Measurements from ENCODE around the gene SDK1.
A peak's percentile ranks its signal among the peaks of the same experiment; 100 is the strongest.
"Not testable (repeated sequence)": the region's sequence is repeated elsewhere in the genome, so short reads cannot be mapped to it uniquely, and the experiment has no call there.

The SDK1 gene

GRCh38 chr7:3683546-3684539, 382.8 kb downstream of the SDK1 start:
- Mint-ChIP-seq H3K9me3 (no peaks in the 10 kb centered on the region), H3K4me3 (no peak overlapping the region), H3K4me1 (ENCODE audit: low read depth) (no peaks in the 10 kb centered on the region), H3K36me3 (ENCODE audit: low read depth) (no peaks in the 10 kb centered on the region), H3K27ac (no peak overlapping the region), H3K27me3 (peaks cover 4% of the 10 kb centered on the region)
- no peak for DNase-seq

- H3K4me3 Mint-ChIP-seq, result no peak overlapping the region
- DNase-seq, result no peak
- H3K27me3 Mint-ChIP-seq, result no peaks in the 10 kb centered on the region
- H3K36me3 Mint-ChIP-seq (ENCODE audit: low read depth), result no peaks in the 10 kb centered on the region
- H3K27ac Mint-ChIP-seq, result no peak overlapping the region
- no peaks in the 10 kb centered on the region for H3K9me3 Mint-ChIP-seq
- no peaks in the 10 kb centered on the region for H3K4me1 Mint-ChIP-seq (ENCODE audit: low read depth)
Measured at GRCh38 chr7:3688071-3688470, 387.0 kb downstream of the SDK1 start.

- DNase-seq, result no peak
- Mint-ChIP-seq H3K36me3 (ENCODE audit: low read depth) (no peaks in the 10 kb centered on the region), H3K27ac (no peak overlapping the region), H3K27me3 (no peaks in the 10 kb centered on the region), H3K4me1 (ENCODE audit: low read depth) (no peaks in the 10 kb centered on the region), H3K9me3 (no peaks in the 10 kb centered on the region), H3K4me3 (no peak overlapping the region)
Measured at GRCh38 chr7:3688842-3689241, 387.8 kb downstream of the SDK1 start.

DNA sequence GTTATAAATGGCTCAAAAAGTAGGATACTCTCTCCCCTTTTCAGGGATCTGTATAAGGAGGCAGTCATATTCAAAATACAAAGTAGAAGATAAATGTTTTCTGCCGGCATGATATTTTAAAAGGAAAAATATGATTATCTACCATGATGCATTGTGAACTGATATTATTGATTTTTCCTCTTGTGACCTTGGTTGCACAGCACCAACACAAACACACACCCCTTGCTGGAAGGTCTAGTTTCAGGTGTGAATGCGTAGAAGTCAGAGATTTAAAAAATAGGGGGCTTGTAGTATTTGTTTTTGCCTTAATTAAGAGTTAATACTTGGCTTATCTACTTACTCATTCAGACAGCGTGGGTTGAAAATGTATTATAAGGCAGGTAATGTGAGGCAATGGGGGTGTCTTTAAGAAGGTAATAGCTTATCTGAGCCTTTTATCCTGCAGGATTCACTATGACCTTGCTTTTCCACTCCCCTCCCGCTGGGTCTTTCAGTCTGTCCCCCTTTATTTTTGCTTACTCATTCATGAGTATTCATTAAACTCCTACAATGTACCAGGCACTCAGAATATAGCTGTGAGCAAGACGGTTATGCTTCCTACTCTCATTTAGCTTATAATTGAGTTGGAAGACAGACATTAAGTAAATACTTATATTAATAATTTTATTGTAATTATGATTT, 390.6 kb downstream of the SDK1 start:
- Mint-ChIP-seq H3K4me3 (no peak overlapping the region), H3K9me3 (no peaks in the 10 kb centered on the region), H3K27ac (no peak overlapping the region), H3K36me3 (ENCODE audit: low read depth) (no peaks in the 10 kb centered on the region), H3K4me1 (ENCODE audit: low read depth) (no peaks in the 10 kb centered on the region), H3K27me3 (no peaks in the 10 kb centered on the region)
- DNase-seq, result no peak

GRCh38 chr7:3695602-3696001, 394.6 kb downstream of the SDK1 start:
- no peak overlapping the region for H3K4me3 Mint-ChIP-seq
- no peaks in the 10 kb centered on the region for H3K27me3 Mint-ChIP-seq
- H3K36me3 Mint-ChIP-seq (ENCODE audit: low read depth), result no peaks in the 10 kb centered on the region
- no peaks in the 10 kb centered on the region for H3K9me3 Mint-ChIP-seq
- peaks cover 20% of the 10 kb centered on the region for H3K4me1 Mint-ChIP-seq (ENCODE audit: low read depth)
- H3K27ac Mint-ChIP-seq, result no peak overlapping the region
- no peak for DNase-seq

DNA sequence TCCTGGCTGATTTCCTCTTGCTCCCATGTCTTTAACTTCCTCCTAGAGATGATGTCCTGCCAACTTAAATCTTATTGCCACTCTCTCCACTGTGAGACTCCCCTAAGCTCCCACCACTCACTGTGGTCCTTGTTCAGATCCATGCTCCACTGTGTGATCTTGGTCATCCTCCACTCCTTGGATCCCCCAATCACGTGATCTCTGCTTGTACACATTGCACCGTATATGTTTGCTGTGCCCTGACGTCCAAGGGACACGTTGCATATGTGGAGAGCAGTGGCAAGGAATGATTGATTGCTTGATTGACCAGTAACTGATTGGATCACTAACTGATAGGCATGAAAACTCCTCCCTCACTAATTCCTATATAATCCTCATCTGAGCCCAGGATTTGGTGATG, 395.1 kb downstream of the SDK1 start:
- Mint-ChIP-seq H3K9me3 (no peaks in the 10 kb centered on the region), H3K4me1 (ENCODE audit: low read depth) (peaks cover 20% of the 10 kb centered on the region), H3K4me3 (no peak overlapping the region), H3K27me3 (no peaks in the 10 kb centered on the region), H3K27ac (no peak overlapping the region), H3K36me3 (ENCODE audit: low read depth) (no peaks in the 10 kb centered on the region)
- DNase-seq, result no peak

DNA sequence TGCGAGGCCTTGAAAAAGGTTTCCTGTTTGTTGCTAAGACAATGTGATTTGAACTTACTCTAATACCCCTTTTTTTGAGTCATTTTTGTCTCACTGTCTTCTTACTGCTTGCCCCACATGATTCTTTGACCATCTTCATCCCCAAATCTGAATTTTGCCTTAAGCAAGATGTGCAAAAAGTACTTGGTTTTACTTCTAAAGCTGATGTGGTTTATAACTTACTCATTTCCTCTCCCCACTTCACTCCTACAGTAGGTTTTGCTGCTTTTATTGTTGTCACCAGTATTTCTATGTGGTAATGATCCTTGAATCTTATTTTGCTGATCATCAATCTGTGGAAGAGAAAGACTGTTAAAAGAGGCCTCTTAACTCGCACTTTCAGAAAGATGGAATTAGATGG, 396.4 kb downstream of the SDK1 start:
- Mint-ChIP-seq H3K27ac (peak overlapping the region; percentile 32), H3K27me3 (no peaks in the 10 kb centered on the region), H3K4me3 (no peak overlapping the region), H3K9me3 (no peaks in the 10 kb centered on the region), H3K4me1 (ENCODE audit: low read depth) (peaks cover 20% of the 10 kb centered on the region), H3K36me3 (ENCODE audit: low read depth) (no peaks in the 10 kb centered on the region)
- no peak for DNase-seq

GRCh38 chr7:3705258-3705657, 404.2 kb downstream of the SDK1 start:
- no peak for DNase-seq
- peaks cover 11% of the 10 kb centered on the region for H3K27me3 Mint-ChIP-seq
- H3K4me3 Mint-ChIP-seq, result no peak overlapping the region

GRCh38 chr7:3706091-3706490, 405.0 kb downstream of the SDK1 start:
- H3K4me3 Mint-ChIP-seq; H3K4me1 Mint-ChIP-seq (ENCODE audit: low read depth); DNase-seq; H3K36me3 Mint-ChIP-seq (ENCODE audit: low read depth); H3K27ac Mint-ChIP-seq; H3K9me3 Mint-ChIP-seq: not testable (repeated sequence)
- H3K27me3 Mint-ChIP-seq, result peaks cover 11% of the 10 kb centered on the region

More at GRCh38 chr7:3705258-3705657, 404.2 kb downstream of the SDK1 start:
- H3K4me1 Mint-ChIP-seq (ENCODE audit: low read depth), result no peaks in the 10 kb centered on the region
- peaks cover 7% of the 10 kb centered on the region for H3K9me3 Mint-ChIP-seq
- no peaks in the 10 kb centered on the region for H3K36me3 Mint-ChIP-seq (ENCODE audit: low read depth)
- H3K27ac Mint-ChIP-seq, result no peak overlapping the region

GRCh38 chr7:3710122-3710521, 409.1 kb downstream of the SDK1 start:
- no peaks in the 10 kb centered on the region for H3K36me3 Mint-ChIP-seq (ENCODE audit: low read depth)
- H3K27ac Mint-ChIP-seq, result no peak overlapping the region
- DNase-seq, result no peak
- H3K9me3 Mint-ChIP-seq, result no peaks in the 10 kb centered on the region
- peaks cover 11% of the 10 kb centered on the region for H3K27me3 Mint-ChIP-seq
- no peak overlapping the region for H3K4me3 Mint-ChIP-seq
- peaks cover 5% of the 10 kb centered on the region for H3K4me1 Mint-ChIP-seq (ENCODE audit: low read depth)

GRCh38 chr7:3710531-3710930, 409.5 kb downstream of the SDK1 start:
- Mint-ChIP-seq H3K4me1 (ENCODE audit: low read depth) (peaks cover 5% of the 10 kb centered on the region), H3K27me3 (peaks cover 10% of the 10 kb centered on the region), H3K9me3 (no peaks in the 10 kb centered on the region), H3K36me3 (ENCODE audit: low read depth) (no peaks in the 10 kb centered on the region), H3K4me3 (no peak overlapping the region), H3K27ac (no peak overlapping the region)
- no peak for DNase-seq

DNA sequence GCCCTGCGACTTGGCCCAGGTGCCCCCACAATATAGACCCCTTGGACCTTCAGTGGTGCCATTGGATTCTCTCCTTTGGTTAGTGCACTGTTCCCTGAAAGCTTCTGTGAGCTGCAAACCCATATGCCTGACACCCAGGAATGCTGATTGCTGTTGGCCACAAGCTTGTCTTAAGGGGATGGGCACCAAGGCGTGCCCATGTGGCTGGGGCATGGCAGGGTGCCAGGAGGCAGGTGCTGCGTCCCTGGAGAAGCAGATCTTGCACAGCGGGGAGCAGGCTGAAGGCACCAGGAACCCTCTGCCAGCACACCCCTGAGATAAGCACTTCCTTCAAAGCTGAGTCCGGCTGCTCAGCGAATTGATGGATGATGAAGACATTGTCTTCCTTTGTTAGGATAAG, 411.8 kb downstream of the SDK1 start:
- no peaks in the 10 kb centered on the region for H3K36me3 Mint-ChIP-seq (ENCODE audit: low read depth)
- no peak for DNase-seq
- H3K9me3 Mint-ChIP-seq, result no peaks in the 10 kb centered on the region
- H3K4me1 Mint-ChIP-seq (ENCODE audit: low read depth), result peaks cover 5% of the 10 kb centered on the region
- H3K4me3 Mint-ChIP-seq, result no peak overlapping the region
- H3K27me3 Mint-ChIP-seq, result peaks cover 2% of the 10 kb centered on the region
- no peak overlapping the region for H3K27ac Mint-ChIP-seq

- no peaks in the 10 kb centered on the region for H3K4me1 Mint-ChIP-seq (ENCODE audit: low read depth)
- H3K4me3 Mint-ChIP-seq, result no peak overlapping the region
- H3K36me3 Mint-ChIP-seq (ENCODE audit: low read depth), result no peaks in the 10 kb centered on the region
- no peak for DNase-seq
- H3K27ac Mint-ChIP-seq, result no peak overlapping the region
- no peaks in the 10 kb centered on the region for H3K27me3 Mint-ChIP-seq
- H3K9me3 Mint-ChIP-seq, result no peaks in the 10 kb centered on the region
Measured at GRCh38 chr7:3721422-3721821, 420.4 kb downstream of the SDK1 start.

GRCh38 chr7:3722396-3722922, 421.4 kb downstream of the SDK1 start:
- Mint-ChIP-seq H3K36me3 (ENCODE audit: low read depth) (no peaks in the 10 kb centered on the region), H3K9me3 (no peaks in the 10 kb centered on the region), H3K27ac (no peak overlapping the region), H3K27me3 (no peaks in the 10 kb centered on the region), H3K4me1 (ENCODE audit: low read depth) (no peaks in the 10 kb centered on the region), H3K4me3 (no peak overlapping the region)
- DNase-seq, result peak; percentile 42
